Stomach (tissue), 4 donors: ENCODE data around the gene LHFPL2.

Experiments
- POLR2A ChIP-seq, 4 donors: fragments of 450-650 bp; IDR thresholded peaks; one replicate each; pipeline ENCODE4 v1.6.1; 2016; ENCODE audit warnings: antibody characterized with exemption in 4 of 4, control low read depth in 2 of 4, mild to moderate bottlenecking in 1 of 4, moderate library complexity in 1 of 4
- POLR2AphosphoS5 ChIP-seq, 3 donors: sonication (generic); formaldehyde crosslinking; IDR thresholded peaks; one replicate each; pipeline ENCODE4 v1.6.1; 2016; ENCODE audit warnings: antibody characterized with exemption in 3 of 3
- TF ChIP-seq, protein P1 (sequence below), 7 experiments: fragments of 450-650 bp in 4 of 7; fragments of 200-600 bp in 3 of 7; sonication (generic) in 3 of 7; IDR thresholded peaks; one replicate each; pipeline ENCODE4 v1.5.1; 2016 to 2019; ENCODE audit warnings: antibody characterized with exemption in 7 of 7, control low read depth in 2 of 7, mild to moderate bottlenecking in 1 of 7

- peak; percentile 66 to 93 (median 78) for TF ChIP-seq POLR2AphosphoS5 (IDR thresholded peaks at IDR 0.05)
- TF ChIP-seq, protein P1, sequence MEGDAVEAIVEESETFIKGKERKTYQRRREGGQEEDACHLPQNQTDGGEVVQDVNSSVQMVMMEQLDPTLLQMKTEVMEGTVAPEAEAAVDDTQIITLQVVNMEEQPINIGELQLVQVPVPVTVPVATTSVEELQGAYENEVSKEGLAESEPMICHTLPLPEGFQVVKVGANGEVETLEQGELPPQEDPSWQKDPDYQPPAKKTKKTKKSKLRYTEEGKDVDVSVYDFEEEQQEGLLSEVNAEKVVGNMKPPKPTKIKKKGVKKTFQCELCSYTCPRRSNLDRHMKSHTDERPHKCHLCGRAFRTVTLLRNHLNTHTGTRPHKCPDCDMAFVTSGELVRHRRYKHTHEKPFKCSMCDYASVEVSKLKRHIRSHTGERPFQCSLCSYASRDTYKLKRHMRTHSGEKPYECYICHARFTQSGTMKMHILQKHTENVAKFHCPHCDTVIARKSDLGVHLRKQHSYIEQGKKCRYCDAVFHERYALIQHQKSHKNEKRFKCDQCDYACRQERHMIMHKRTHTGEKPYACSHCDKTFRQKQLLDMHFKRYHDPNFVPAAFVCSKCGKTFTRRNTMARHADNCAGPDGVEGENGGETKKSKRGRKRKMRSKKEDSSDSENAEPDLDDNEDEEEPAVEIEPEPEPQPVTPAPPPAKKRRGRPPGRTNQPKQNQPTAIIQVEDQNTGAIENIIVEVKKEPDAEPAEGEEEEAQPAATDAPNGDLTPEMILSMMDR (IDR thresholded peaks at IDR 0.05), result no peak
- TF ChIP-seq POLR2A (IDR thresholded peaks at IDR 0.05), result no peak
These were observed 10.1 kb downstream of the LHFPL2 start for GRCh38 chr5:78638423-78638822.
